MM.1S (cell line): ENCODE data around the gene SP3.

Experiments used
- DNase-seq: peaks from one replicate; pipeline ENCODE4 v3.0.0-alpha.2; 2015
- H2AFZ ChIP-seq: fragments of 300-600 bp; sonication (generic); 2 replicates; pipeline ENCODE4 v1.6.0; 2016; ENCODE audit warnings: antibody characterized with exemption, low read length
- H3F3A ChIP-seq: fragments of 300-600 bp; sonication (generic); 2 replicates; pipeline ENCODE4 v1.6.1; 2016; ENCODE audit warnings: mild to moderate bottlenecking, antibody characterized with exemption, low read length, moderate library complexity, mixed read lengths; ENCODE audit not compliant: insufficient read depth
- H3K27ac ChIP-seq: fragments of 300-600 bp; sonication (generic); 2 replicates; pipeline ENCODE4 v1.5.1; 2016; ENCODE audit warnings: mild to moderate bottlenecking, low read length
- H3K27me3 ChIP-seq: fragments of 300-600 bp; sonication (generic); replicated peaks from 2 replicates; pipeline ENCODE4 v1.6.0; 2016; ENCODE audit warnings: low read length; ENCODE audit not compliant: insufficient read depth
- H3K36me3 ChIP-seq: fragments of 300-600 bp; sonication (generic); replicated peaks from 2 replicates; pipeline ENCODE4 v1.6.1; 2016; ENCODE audit warnings: mild to moderate bottlenecking, low read length, mixed read lengths; ENCODE audit not compliant: insufficient read depth
- H3K4me1 ChIP-seq: fragments of 300-600 bp; sonication (generic); 2 replicates; pipeline ENCODE4 v1.6.1; 2016; ENCODE audit warnings: low read length, mixed read lengths
- H3K4me2 ChIP-seq: fragments of 300-600 bp; sonication (generic); 2 replicates; pipeline ENCODE4 v1.6.0; 2016; ENCODE audit warnings: low read depth, low read length
- H3K4me3 ChIP-seq: fragments of 300-600 bp; sonication (generic); 2 replicates; pipeline ENCODE4 v1.5.1; 2016; ENCODE audit warnings: low read length, mixed read lengths
- H3K79me2 ChIP-seq: fragments of 300-600 bp; sonication (generic); 2 replicates; pipeline ENCODE4 v1.6.1; 2016; ENCODE audit warnings: mixed run types, low read length, mixed read lengths
- H3K9ac ChIP-seq: fragments of 300-600 bp; sonication (generic); 2 replicates; pipeline ENCODE4 v1.6.1; 2016; ENCODE audit warnings: low read length, mixed read lengths
- H3K9me2 ChIP-seq: fragments of 300-600 bp; sonication (generic); replicated peaks from 2 replicates; pipeline ENCODE4 v1.6.1; 2016; ENCODE audit warnings: mild to moderate bottlenecking, low read length, mixed read lengths; ENCODE audit not compliant: insufficient read depth
- H3K9me3 ChIP-seq: fragments of 300-600 bp; sonication (generic); replicated peaks from 2 replicates; pipeline ENCODE4 v1.6.1; 2016; ENCODE audit warnings: mild to moderate bottlenecking, low read length, mixed read lengths; ENCODE audit not compliant: insufficient read depth
- H4K20me1 ChIP-seq: fragments of 300-600 bp; sonication (generic); 2 replicates; pipeline ENCODE4 v1.6.1; 2016; ENCODE audit warnings: mild to moderate bottlenecking, low read length, moderate library complexity, mixed read lengths; ENCODE audit not compliant: insufficient read depth
- EZH2 ChIP-seq: fragments of 300-600 bp; sonication (generic); optimal IDR thresholded peaks from 2 replicates; pipeline ENCODE3; 2017; ENCODE audit warnings: low read depth, mild to moderate bottlenecking, antibody characterized with exemption, low read length, mixed read lengths
- EZH2phosphoT487 ChIP-seq: fragments of 300-600 bp; sonication (generic); IDR thresholded peaks from 2 replicates; pipeline ENCODE4 v1.6.1; 2018; ENCODE audit warnings: antibody characterized with exemption, low read length
- TF ChIP-seq, protein P1 (sequence below): fragments of 300-600 bp; sonication (generic); IDR thresholded peaks from 2 replicates; pipeline ENCODE4 v1.5.1; 2016; ENCODE audit warnings: antibody characterized with exemption, low read length, mixed read lengths

The SP3 gene

DNA sequence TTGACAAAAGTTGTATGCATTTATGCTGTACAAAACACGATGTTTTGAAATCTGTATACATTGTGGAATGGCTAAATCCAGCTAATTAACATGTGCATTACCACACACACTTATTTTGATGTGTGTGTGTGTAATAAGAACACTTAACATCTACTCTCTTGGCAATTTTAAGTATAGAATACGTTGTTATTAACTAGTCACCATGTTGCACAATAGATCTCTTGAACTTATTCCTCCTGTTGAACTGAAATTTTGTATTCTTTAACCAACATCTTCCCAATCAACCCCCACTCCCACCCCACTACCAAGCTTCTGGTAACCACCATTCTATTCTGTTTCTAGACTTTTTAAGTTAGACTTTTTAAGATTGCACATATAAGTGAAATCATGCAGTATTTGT is 16.3 kb upstream of the SP3 start:
- no peak overlapping the region for H3K4me2 ChIP-seq
- H3K79me2 ChIP-seq = no peaks in the 10 kb centered on the region

DNA sequence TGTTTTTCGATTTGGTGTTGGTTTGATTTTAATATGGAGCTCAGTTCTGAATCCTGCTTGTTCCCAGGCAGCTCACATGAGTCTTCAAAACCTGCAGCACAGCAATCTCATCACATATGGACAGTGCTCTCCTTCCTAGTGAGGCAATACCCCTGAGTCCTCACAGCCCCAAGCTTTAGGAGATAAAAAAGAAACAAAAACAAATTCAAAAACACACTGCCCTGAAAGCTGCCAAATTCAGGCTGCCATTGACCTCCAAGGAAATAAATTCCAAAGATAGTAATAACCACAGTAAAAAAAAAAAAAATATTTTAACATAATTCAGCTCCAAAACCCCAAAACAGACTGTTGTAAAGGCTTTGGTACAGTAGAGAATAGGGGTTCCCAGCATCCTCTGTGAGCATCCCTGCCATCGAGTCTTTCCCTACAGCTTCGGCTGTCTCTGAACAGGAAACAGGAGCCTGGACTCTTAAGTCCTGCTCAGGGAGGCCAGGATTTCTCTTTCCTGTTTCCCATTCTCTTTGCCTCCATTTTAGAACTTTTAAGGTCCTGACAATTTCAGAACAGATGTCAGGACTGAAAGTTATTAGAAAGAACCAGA is 14.7 kb upstream of the SP3 start:
- H3K9me3 ChIP-seq = no peaks in the 10 kb centered on the region
- no peaks in the 10 kb centered on the region for H4K20me1 ChIP-seq
- H3K9ac ChIP-seq = no peak overlapping the region
- no peaks in the 10 kb centered on the region for H3K27me3 ChIP-seq
- TF ChIP-seq EZH2phosphoT487 (no peak), EZH2 (no peak)
- TF ChIP-seq, protein P1, sequence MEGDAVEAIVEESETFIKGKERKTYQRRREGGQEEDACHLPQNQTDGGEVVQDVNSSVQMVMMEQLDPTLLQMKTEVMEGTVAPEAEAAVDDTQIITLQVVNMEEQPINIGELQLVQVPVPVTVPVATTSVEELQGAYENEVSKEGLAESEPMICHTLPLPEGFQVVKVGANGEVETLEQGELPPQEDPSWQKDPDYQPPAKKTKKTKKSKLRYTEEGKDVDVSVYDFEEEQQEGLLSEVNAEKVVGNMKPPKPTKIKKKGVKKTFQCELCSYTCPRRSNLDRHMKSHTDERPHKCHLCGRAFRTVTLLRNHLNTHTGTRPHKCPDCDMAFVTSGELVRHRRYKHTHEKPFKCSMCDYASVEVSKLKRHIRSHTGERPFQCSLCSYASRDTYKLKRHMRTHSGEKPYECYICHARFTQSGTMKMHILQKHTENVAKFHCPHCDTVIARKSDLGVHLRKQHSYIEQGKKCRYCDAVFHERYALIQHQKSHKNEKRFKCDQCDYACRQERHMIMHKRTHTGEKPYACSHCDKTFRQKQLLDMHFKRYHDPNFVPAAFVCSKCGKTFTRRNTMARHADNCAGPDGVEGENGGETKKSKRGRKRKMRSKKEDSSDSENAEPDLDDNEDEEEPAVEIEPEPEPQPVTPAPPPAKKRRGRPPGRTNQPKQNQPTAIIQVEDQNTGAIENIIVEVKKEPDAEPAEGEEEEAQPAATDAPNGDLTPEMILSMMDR = no peak
- no peak overlapping the region for H3K27ac ChIP-seq
- DNase-seq = no peak
- H3K4me1 ChIP-seq = no peaks in the 10 kb centered on the region
- H3K4me2 ChIP-seq = no peak overlapping the region
- H3K79me2 ChIP-seq = no peaks in the 10 kb centered on the region
- no peak overlapping the region for H3K4me3 ChIP-seq
- no peaks in the 10 kb centered on the region; the same call in 1 of the 2 replicates for H3F3A ChIP-seq
- no peaks in the 10 kb centered on the region for H3K36me3 ChIP-seq
- H2AFZ ChIP-seq = no peak overlapping the region
- no peaks in the 10 kb centered on the region for H3K9me2 ChIP-seq

More for the DNA sequence above, 16.3 kb upstream of the SP3 start:
- Histone ChIP-seq H4K20me1 (no peaks in the 10 kb centered on the region), H3K36me3 (no peaks in the 10 kb centered on the region), H3K9me3 (no peaks in the 10 kb centered on the region), H2AFZ (no peak overlapping the region), H3K9ac (no peak overlapping the region), H3K4me1 (peaks cover 2% of the 10 kb centered on the region), H3K4me3 (no peak overlapping the region), H3K27me3 (no peaks in the 10 kb centered on the region), H3K9me2 (no peaks in the 10 kb centered on the region), H3F3A (no peaks in the 10 kb centered on the region; the same call in 1 of the 2 replicates), H3K27ac (no peak overlapping the region)
- TF ChIP-seq EZH2 (no peak), EZH2phosphoT487 (no peak)
- TF ChIP-seq, protein P1 = no peak
- no peak for DNase-seq

DNA sequence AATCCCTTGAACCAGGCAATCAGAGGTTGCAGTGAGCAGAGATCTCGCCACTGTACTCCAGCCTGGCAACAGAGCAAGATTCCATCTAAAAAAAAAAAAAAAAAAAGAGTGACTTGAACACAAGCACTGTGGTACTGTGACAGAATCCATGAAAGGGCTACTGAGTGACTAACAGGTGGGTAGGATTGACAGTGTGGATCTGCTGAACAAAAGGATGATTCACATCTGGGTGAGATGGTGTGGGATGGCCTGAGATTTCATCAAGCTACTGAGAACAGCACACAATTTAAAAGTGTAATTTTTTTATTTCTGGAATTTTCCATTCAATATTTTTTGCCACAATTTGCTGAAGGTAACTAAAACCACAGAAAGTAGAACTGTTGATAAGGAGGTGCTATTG is 13.3 kb upstream of the SP3 start:
- no peak for TF ChIP-seq EZH2phosphoT487
- TF ChIP-seq, protein P1 = no peak
- TF ChIP-seq EZH2 = no peak
- H3K79me2 ChIP-seq = no peaks in the 10 kb centered on the region
- H3K4me1 ChIP-seq = no peaks in the 10 kb centered on the region
- no peak for DNase-seq
- no peak overlapping the region for H3K9ac ChIP-seq
- no peaks in the 10 kb centered on the region for H3K36me3 ChIP-seq
- H3K4me3 ChIP-seq = no peak overlapping the region
- no peaks in the 10 kb centered on the region; the same call in 1 of the 2 replicates for H3F3A ChIP-seq
- H4K20me1 ChIP-seq = no peaks in the 10 kb centered on the region
- no peak overlapping the region for H3K4me2 ChIP-seq
- H2AFZ ChIP-seq = no peak overlapping the region
- no peaks in the 10 kb centered on the region for H3K9me3 ChIP-seq
- no peak overlapping the region for H3K27ac ChIP-seq
- no peaks in the 10 kb centered on the region for H3K27me3 ChIP-seq
- H3K9me2 ChIP-seq = no peaks in the 10 kb centered on the region
